HAP-1 (cell line): ENCODE results near the gene SLC5A9.

ENCODE experiments used
- DNase-seq, 2 experiments: peaks; one replicate each; pipeline ENCODE4 v3.0.0-alpha.2; 2016 to 2020; ENCODE audit warnings: low spot score in 2 of 2
- H3K27me3 ChIP-seq: fragments of 250-450 bp; sonication (Bioruptor Pico); 2 replicates; pipeline ENCODE4 v1.5.1; 2020; ENCODE audit warnings: low read depth, mild to moderate bottlenecking, moderate library complexity
- H3K36me3 ChIP-seq: fragments of 250-450 bp; sonication (Bioruptor Pico); replicated peaks from 2 replicates; pipeline ENCODE4 v1.5.1; 2020; ENCODE audit warnings: mild to moderate bottlenecking
- H3K4me1 ChIP-seq: fragments of 250-450 bp; sonication (Bioruptor Pico); 2 replicates; pipeline ENCODE4 v1.5.1; 2020; ENCODE audit warnings: mild to moderate bottlenecking
- H3K4me3 ChIP-seq: fragments of 250-450 bp; sonication (Bioruptor Pico); 2 replicates; pipeline ENCODE4 v1.5.1; 2020; ENCODE audit warnings: mild to moderate bottlenecking, moderate library complexity
- H3K9me3 ChIP-seq: fragments of 250-450 bp; sonication (Bioruptor Pico); 2 replicates; pipeline ENCODE4 v1.5.1; 2020; ENCODE audit warnings: mild to moderate bottlenecking, moderate library complexity
- in situ Hi-C: fragments of 300-500 bp; cut with MboI; formaldehyde crosslinking; loops from 3 replicates; pipeline ENCODE4 v1.14.3; 2020; ENCODE audit warnings: low sequenced_read_pairs, inconsistent platforms, mixed read lengths

The SLC5A9 gene

DNA sequence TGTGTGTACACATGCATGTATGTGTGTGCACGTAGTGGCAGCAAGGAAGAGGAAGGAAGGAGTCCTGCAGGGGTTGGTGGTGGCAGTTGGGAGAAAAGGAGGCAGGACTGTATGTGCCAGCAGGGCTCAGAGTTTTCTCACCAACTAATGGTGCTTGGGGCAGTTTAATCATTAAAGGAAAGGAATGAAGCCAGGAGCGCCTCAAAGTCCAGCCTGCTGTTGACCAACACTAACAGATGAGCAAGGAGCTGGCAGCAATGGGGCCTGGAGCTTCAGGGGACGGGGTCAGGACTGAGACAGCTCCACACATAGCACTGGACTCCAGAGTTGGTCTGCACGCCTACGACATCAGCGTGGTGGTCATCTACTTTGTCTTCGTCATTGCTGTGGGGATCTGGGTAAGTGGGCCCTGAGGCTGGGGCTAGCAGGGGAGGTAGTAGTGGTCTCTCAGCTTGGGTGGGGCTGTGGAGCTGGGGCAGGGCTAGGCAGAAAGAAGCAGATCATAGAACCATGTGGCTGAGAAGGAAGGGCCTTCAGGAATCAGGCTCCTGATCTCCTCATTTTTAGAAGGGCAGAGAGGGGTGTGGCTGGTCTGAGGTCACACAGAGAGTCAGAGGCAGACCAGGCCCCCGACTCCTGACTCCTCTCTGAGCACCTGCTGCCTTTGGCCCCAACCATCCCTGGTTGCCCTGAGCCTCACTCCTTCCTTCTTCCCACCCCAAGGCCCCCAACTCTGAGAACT lies at the start of gene SLC5A9:
Gene SLC5A9, plus strand, starts transcription at position 216 of the 742 bp plus-strand sequence. Its CDS starts 21 bp downstream, at position 237.
- Histone ChIP-seq H3K36me3 (no peaks in the 10 kb centered on the region), H3K9me3 (no peaks in the 10 kb centered on the region), H3K4me3 (no peak within 1 kb of the TSS), H3K27me3 (no peaks in the 10 kb centered on the region), H3K4me1 (no peaks in the 10 kb centered on the region)
- in situ Hi-C loops = loop anchor here (25.0 kb wide), 1 partner anchor 485 kb away; no protein-coding TSS in a partner anchor
- no peak for DNase-seq

DNA sequence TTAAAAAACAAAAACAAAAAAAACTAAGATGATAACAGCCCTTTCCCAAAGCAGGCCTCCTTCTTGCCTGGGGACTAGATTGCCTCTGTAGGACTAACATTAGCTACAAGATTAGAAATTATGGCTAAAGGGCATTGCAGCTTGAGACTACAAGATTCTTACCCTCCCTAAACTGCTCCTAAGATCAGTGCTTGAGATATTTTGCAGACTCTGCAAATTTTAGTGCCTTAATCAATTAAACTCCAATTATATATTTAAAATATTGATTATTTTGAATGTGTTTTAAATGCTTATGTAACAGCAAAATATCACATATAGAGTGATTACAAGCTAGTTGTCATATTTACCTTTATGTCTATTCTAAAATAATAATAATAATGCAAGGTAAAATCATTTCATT lies 47.4 kb upstream of the SLC5A9 start:
- Histone ChIP-seq H3K27me3 (no peaks in the 10 kb centered on the region), H3K4me1 (no peaks in the 10 kb centered on the region), H3K36me3 (no peaks in the 10 kb centered on the region), H3K4me3 (no peak overlapping the region), H3K9me3 (no peaks in the 10 kb centered on the region)
- no peak for DNase-seq
- in situ Hi-C loops = no loop called here

DNA sequence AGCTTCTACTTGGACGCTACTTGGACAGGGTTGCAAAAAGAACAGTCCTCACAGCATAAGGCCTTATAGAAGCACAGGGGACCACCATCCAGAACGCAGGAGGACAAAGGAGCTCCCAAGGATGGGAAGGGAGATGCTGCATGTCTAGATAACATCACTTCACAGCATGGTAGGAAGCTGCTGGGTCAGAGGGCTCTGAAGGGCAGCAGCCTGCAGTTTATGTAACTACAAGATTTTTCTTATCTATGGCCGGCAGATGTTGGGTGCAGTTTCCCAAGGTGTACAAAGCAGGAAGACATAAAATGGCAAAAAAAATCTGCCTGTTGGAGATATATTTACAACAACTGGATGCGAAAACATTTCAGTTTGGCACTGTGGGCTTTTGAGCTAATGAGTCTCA lies 45.3 kb upstream of the SLC5A9 start:
- in situ Hi-C loops = no loop called here
- Histone ChIP-seq H3K36me3 (no peaks in the 10 kb centered on the region), H3K9me3 (no peaks in the 10 kb centered on the region), H3K4me1 (no peaks in the 10 kb centered on the region), H3K4me3 (no peak overlapping the region), H3K27me3 (no peaks in the 10 kb centered on the region)
- no peak for DNase-seq

DNA sequence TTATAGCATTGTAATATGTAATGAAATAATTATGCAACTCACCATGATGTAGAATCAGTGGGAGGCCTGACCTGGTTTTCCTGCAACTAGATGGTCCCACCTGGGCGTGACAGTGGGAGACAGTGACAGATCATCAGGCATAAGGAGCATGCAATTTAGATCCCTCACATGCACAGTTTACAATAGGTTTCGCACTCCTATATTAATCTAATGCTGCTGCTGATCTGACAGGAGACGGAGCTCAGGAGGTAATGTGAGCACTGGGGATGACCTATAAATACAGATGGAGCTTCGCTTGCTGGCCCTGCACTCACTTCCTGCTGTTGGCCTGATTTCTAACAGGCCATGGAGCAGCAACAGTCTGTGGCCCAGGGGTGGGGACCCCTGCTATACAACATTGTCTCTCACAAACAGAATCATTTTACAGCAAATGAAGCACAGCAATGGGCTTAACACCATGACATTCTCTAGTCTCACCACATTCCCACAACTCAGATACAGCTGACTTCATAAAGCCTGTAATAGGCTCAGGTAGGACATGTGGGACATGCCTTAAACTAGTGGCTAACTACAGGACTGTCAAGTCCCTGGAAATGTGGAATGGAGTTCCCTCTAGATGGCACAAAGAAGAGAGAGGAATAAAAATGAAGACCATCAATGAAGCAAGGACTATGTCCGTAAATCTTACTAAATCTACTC lies 40.7 kb upstream of the SLC5A9 start:
- Histone ChIP-seq H3K36me3 (no peaks in the 10 kb centered on the region), H3K27me3 (no peaks in the 10 kb centered on the region), H3K4me1 (no peaks in the 10 kb centered on the region), H3K4me3 (no peak overlapping the region), H3K9me3 (no peaks in the 10 kb centered on the region)
- DNase-seq = no peak
- in situ Hi-C loops = no loop called here

DNA sequence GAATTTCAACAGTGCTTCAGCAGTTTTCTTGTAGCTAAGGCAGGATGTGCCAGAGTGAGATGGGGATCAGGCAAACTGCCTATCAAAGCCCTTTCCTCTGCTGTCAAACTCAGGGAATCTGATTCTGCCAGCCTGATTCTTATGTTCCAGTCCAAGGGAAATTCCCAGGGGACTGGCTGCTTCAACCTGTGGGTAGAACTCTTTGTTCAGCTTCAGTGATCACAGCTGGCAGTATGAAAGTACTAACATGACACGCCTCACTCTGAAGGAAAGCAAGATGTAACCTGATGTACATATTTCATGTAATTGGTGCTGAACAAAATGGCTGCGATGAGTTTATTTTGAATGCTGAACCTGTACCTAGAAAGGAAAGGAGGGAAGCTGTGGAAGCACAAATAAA lies 40.1 kb upstream of the SLC5A9 start:
- Histone ChIP-seq H3K4me1 (no peaks in the 10 kb centered on the region), H3K9me3 (0 out of 2 replicates have a peak, but pooled peaks cover 1% of the 10 kb centered on the region), H3K4me3 (no peak overlapping the region), H3K27me3 (no peaks in the 10 kb centered on the region), H3K36me3 (no peaks in the 10 kb centered on the region)
- no peak for DNase-seq
- in situ Hi-C loops = no loop called here

DNA sequence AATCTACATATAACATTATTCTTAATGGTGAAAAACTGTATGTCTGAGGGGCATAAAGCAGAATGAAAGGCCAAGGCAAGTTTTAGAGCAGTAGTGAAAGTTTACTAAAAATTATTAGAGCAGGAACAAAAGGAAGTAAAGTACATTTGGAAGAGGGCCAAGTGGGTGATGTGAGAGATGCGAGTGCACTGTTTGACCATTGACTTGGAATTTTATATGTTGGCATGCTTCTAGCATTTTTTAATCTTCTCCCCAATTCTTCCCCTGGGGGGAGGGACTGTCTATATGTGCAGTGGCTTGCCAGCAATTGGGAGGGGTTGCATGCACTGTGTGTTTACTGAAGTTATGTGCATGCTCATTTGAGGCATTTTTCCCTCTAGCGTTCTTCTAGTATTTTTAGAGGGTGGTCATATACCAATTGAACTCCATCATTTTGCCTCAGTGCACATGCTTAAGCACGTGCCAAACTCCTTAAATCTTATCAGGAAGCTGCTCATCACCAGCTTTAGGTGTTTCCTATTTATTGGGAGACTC lies 36.1 kb upstream of the SLC5A9 start:
- Histone ChIP-seq H3K9me3 (peaks cover 10% of the 10 kb centered on the region; the same call in 1 of the 2 replicates), H3K4me3 (no peak overlapping the region), H3K36me3 (no peaks in the 10 kb centered on the region), H3K27me3 (no peaks in the 10 kb centered on the region), H3K4me1 (no peaks in the 10 kb centered on the region)
- in situ Hi-C loops = no loop called here
- DNase-seq = no peak

DNA sequence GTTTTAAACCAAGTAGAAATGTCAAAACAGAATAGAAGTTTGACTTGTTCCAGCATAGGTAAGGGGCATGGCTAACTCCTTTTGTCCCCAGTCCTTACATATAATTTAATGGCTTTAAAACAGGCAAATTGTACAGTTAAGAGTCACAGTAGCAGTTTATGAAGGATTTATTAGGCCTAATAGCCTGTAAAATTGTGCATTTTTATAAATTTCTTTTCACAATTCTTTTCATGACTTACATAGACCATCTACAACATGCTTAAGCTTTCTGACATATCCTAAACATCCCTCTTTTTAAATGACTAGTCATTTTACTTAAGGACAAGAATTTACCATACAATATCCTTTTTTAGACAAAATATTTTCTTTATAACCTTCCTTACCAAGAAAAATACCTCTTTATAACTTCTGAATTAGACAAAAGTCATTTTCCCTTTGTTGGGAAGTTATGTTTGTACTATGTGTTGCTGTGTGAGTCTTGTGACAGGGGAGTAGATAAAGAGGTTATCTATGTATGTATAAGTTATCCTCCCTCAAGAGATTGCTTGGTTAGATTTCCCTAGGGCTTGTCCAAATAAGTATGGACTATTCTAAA lies 34.5 kb upstream of the SLC5A9 start:
- Histone ChIP-seq H3K9me3 (peaks cover 10% of the 10 kb centered on the region; the same call in 1 of the 2 replicates), H3K4me3 (no peak overlapping the region)
- DNase-seq = no peak

DNA sequence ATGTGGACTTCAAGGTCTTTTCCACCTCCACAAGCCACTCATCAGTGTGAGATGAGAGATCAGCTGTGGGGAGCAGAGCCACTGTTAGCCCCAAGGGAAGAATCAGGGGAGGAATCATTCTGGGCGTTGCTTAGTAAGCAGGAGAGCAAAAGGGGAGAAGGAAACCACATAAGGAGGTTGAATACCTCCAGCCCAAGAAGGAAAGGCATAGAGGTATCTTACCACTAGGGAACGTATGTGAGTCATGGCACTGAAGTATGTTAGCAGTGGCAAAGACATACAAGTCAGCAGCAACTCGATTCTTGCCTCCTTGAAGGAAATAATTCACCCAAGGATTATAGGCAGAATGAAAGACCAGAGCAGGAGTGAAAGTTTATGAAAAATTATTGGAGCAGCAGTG lies 31.6 kb upstream of the SLC5A9 start:
- no peak for DNase-seq
- no peaks in the 10 kb centered on the region for H3K4me1 ChIP-seq
- H3K4me3 ChIP-seq = no peak overlapping the region
- in situ Hi-C loops = no loop called here
- H3K9me3 ChIP-seq = peaks cover 10% of the 10 kb centered on the region; the same call in 1 of the 2 replicates
- no peaks in the 10 kb centered on the region for H3K36me3 ChIP-seq
- H3K27me3 ChIP-seq = no peaks in the 10 kb centered on the region

More for the DNA sequence above, 34.5 kb upstream of the SLC5A9 start:
- in situ Hi-C loops = no loop called here
- no peaks in the 10 kb centered on the region for H3K27me3 ChIP-seq
- no peaks in the 10 kb centered on the region for H3K4me1 ChIP-seq
- no peaks in the 10 kb centered on the region for H3K36me3 ChIP-seq

DNA sequence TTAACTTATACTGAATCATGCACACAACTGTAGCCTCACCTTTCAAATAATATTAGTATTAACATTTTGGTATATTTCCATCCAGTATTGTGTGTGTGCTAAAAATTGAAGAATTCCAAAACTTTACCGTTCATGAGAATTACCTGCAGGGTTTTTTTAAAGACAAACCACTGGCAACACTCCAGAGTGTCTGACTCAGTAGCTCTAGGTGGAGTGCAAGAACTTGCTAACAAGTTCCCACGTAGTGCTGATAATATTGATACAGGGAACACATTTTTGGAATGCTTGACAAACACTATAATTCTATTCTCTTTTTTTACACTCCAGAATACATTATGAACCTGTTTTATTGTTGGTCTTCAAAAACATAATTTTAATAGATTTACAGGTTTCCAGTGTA lies 27.7 kb upstream of the SLC5A9 start:
- no peaks in the 10 kb centered on the region for H3K36me3 ChIP-seq

DNA sequence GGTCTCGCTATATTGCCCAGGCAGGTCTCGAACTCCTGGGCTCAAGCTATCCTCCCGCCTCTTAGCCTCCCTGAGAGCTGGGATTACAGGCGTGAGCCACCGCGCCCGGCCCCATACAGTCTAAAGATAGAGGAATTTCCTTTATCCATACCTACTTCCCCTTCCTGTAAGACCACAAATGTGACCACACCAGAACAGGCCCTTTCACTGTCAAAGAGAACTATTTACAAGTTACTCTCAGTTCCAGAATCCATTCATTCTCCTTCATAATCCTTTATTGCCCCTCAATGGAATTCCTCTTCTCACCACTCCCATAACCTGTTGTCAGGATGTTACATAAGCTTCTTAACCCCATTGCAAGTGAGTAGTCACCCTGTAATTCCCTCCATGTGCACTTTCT lies 26.3 kb upstream of the SLC5A9 start:
- H3K4me1 ChIP-seq = no peaks in the 10 kb centered on the region
- in situ Hi-C loops = no loop called here
- H3K36me3 ChIP-seq = no peaks in the 10 kb centered on the region
- no peaks in the 10 kb centered on the region for H3K9me3 ChIP-seq
- H3K4me3 ChIP-seq = no peak overlapping the region
- DNase-seq = peak in 1 of 2 experiments; percentile 35
- H3K27me3 ChIP-seq = no peaks in the 10 kb centered on the region

More for the DNA sequence above, 27.7 kb upstream of the SLC5A9 start:
- Histone ChIP-seq H3K9me3 (no peaks in the 10 kb centered on the region), H3K4me1 (no peaks in the 10 kb centered on the region), H3K4me3 (no peak overlapping the region), H3K27me3 (no peaks in the 10 kb centered on the region)
- in situ Hi-C loops = no loop called here
- DNase-seq = no peak

DNA sequence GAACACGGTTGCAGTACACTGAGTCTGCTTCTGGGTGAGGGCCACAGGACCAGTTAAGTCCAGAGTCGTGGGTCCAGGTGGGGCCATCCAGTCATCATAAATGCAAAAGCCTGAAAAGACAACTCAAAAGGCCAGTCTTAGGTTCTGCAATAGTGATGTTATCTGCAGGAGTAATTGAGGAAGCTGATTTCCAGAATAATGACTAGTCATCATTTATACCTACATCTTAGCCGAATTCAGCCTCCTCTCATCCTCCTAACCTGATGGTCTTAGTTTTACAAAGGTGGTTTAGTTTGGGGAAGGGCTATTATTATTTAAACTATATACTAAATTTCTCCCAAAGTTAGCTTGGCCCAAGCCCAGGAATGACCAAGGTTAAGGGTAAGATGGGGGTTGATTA lies 23.5 kb upstream of the SLC5A9 start:
- no peak for DNase-seq
- H3K4me1 ChIP-seq = no peaks in the 10 kb centered on the region
- no peaks in the 10 kb centered on the region for H3K9me3 ChIP-seq
- no peak overlapping the region for H3K4me3 ChIP-seq
- H3K36me3 ChIP-seq = no peaks in the 10 kb centered on the region
- in situ Hi-C loops = no loop called here
- no peaks in the 10 kb centered on the region for H3K27me3 ChIP-seq

DNA sequence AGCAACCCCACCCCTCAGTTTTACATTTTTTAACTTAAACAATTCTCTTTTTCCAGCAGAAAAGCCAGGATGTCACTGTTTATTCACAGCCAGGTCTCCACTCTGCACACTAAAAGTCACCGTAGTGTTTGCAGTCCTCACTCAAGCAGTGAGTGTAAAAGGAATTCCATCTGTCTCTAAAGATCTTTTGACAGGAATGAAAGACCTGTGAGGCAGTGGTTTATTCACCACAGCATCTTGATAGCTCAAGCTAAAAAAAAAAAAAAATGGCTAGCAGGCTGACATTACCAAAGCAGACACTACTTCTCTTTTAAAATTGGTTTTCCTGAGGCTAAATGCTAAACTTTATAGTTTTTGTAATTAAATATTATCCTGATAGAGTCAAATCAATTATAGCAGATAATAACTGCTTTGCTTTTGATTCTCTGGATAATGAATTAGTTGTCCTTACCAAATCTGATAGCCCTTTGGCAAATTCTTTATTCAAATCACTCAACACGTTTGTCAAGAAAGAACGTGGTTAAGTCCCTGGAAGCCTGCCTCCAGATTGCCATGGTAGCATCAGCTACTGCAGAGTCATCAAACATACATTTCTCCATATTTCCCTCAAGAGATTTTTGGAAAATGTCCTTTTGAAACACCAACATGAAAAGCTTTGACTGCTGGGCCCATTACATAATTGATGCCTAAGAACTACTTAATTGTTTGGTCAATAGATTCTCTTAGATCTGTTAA lies 22.2 kb upstream of the SLC5A9 start:
- no peaks in the 10 kb centered on the region for H3K27me3 ChIP-seq
- no peak overlapping the region for H3K4me3 ChIP-seq
- no peak for DNase-seq
- H3K9me3 ChIP-seq = no peaks in the 10 kb centered on the region
- no peaks in the 10 kb centered on the region for H3K4me1 ChIP-seq
- H3K36me3 ChIP-seq = no peaks in the 10 kb centered on the region
- in situ Hi-C loops = loop anchor here (5.0 to 25.0 kb wide), 2 partner anchors 93 to 463 kb away; no protein-coding TSS in a partner anchor

DNA sequence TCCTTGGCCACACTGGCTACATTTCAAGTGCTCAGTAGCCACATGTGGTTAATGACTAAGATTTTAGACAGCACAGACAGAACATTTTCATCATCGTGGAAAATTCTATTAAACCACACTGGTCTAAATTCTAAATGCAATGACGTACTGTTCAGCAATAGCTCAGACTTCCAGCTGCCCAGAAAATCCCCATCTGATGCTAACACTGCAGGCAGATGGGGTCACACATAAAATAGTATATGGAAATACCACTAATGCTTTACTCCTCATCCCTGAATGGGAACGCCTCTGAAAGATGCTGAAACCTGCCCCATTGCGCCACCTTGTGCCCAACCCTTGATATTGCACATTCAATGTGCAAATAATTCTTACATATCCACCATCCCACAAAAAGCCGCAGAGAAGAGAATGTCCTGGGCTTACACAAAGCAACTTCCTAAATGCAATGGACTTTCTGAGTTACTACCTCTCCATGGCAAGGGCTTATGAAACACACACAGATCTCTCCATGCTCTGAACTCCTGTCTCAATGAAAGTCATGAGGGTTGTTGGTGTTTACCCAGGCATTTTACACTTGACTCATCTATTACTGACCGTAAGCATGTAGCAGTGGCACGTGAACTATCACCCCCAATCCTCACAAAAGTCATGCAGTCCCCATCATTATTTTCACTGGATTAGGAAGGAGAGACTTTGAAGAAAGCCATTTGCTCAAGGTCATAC lies 20.3 kb upstream of the SLC5A9 start:
- peak; percentile 47 to 77 for DNase-seq
- Histone ChIP-seq H3K27me3 (no peaks in the 10 kb centered on the region), H3K4me3 (no peak overlapping the region), H3K36me3 (no peaks in the 10 kb centered on the region), H3K9me3 (no peaks in the 10 kb centered on the region), H3K4me1 (no peaks in the 10 kb centered on the region)
- in situ Hi-C loops = loop anchor here (5.0 to 25.0 kb wide), 2 partner anchors 95 to 465 kb away; no protein-coding TSS in a partner anchor
